Measurements from ENCODE around the gene MUCL3.

- TF ChIP-seq CTCF (IDR thresholded peaks at IDR 0.05): no peak
- TF ChIP-seq POLR2A (IDR thresholded peaks at IDR 0.05): no peak
Measured at GRCh38 chr6:30957716-30958115, 16.9 kb downstream of the MUCL3 start.

Measured in uterus (tissue), 2 donors.